Astrocyte (in vitro differentiated cells and primary cell): ENCODE results near the gene RNASE13. TPM values are rescaled to one million over a fixed set of nuclear protein-coding genes. Genes with fewer than 3 reads are reported as not detected.

ENCODE experiments used
- DNase-seq: peaks from one replicate; pipeline ENCODE4 v3.0.0-alpha.2; 2010; ENCODE audit warnings: low read depth
- FAIRE-seq: peaks from 2 replicates; lab custom pipeline; 2011; peaks lifted over from hg19 to GRCh38; lab: Jason Lieb, UNC
- H2AFZ ChIP-seq: 2 replicates; pipeline ENCODE4 v1.6.0; 2012; ENCODE audit warnings: low read depth, low read length, inconsistent platforms
- H3K27ac ChIP-seq: 2 replicates; pipeline ENCODE4 v1.5.1; 2011; ENCODE audit warnings: low read depth, low read length, inconsistent platforms
- H3K27me3 ChIP-seq: 2 replicates; pipeline ENCODE4 v1.6.0; 2011; ENCODE audit warnings: low read length, inconsistent platforms; ENCODE audit not compliant: insufficient read depth
- H3K36me3 ChIP-seq: 2 replicates; pipeline ENCODE4 v1.5.1; 2011; ENCODE audit warnings: low read length, inconsistent platforms; ENCODE audit not compliant: insufficient read depth
- H3K4me1 ChIP-seq: 2 replicates; pipeline ENCODE4 v1.5.1; 2011; ENCODE audit warnings: low read length, inconsistent platforms; ENCODE audit not compliant: insufficient read depth
- H3K4me2 ChIP-seq: 2 replicates; pipeline ENCODE4 v1.6.0; 2012; ENCODE audit warnings: low read length, inconsistent platforms
- H3K4me3 ChIP-seq: 2 replicates; pipeline ENCODE4 v1.5.1; 2011; ENCODE audit warnings: low read depth, mild to moderate bottlenecking, low read length, inconsistent platforms; ENCODE audit not compliant: insufficient read depth
- H3K79me2 ChIP-seq: 2 replicates; pipeline ENCODE4 v1.6.0; 2012; ENCODE audit warnings: mild to moderate bottlenecking, low read length, inconsistent platforms; ENCODE audit not compliant: insufficient read depth
- H3K9ac ChIP-seq: 2 replicates; pipeline ENCODE4 v1.6.0; 2012; ENCODE audit warnings: mild to moderate bottlenecking, low read length, inconsistent platforms
- H3K9me3 ChIP-seq: 2 replicates; pipeline ENCODE4 v1.5.1; 2012; ENCODE audit warnings: low read depth, mild to moderate bottlenecking, low read length, inconsistent platforms; ENCODE audit not compliant: insufficient read depth
- H4K20me1 ChIP-seq: 2 replicates; pipeline ENCODE4 v1.6.0; 2012; ENCODE audit warnings: low read length, inconsistent platforms; ENCODE audit not compliant: insufficient read depth
- H3K27ac Mint-ChIP-seq: one replicate; pipeline ENCODE4 v1.8.0; 2021; ENCODE audit warnings: mild to moderate bottlenecking, mixed read lengths; ENCODE audit not compliant: unreplicated experiment
- H3K27me3 Mint-ChIP-seq: one replicate; pipeline ENCODE4 v1.8.0; 2021; ENCODE audit warnings: low read depth, mixed read lengths; ENCODE audit not compliant: unreplicated experiment
- H3K36me3 Mint-ChIP-seq: one replicate; pipeline ENCODE4 v1.8.0; 2021; ENCODE audit warnings: low read depth, mixed read lengths; ENCODE audit not compliant: unreplicated experiment
- H3K4me1 Mint-ChIP-seq: one replicate; pipeline ENCODE4 v1.8.0; 2021; ENCODE audit warnings: low read depth, mixed read lengths; ENCODE audit not compliant: unreplicated experiment
- H3K4me3 Mint-ChIP-seq: one replicate; pipeline ENCODE4 v1.8.0; 2021; ENCODE audit warnings: mild to moderate bottlenecking, moderate library complexity, mixed read lengths; ENCODE audit not compliant: unreplicated experiment
- H3K9me3 Mint-ChIP-seq: one replicate; pipeline ENCODE4 v1.8.0; 2021; ENCODE audit warnings: mild to moderate bottlenecking, mixed read lengths; ENCODE audit not compliant: unreplicated experiment
- EZH2 ChIP-seq: IDR thresholded peaks from 2 replicates; pipeline ENCODE4 v1.6.1; 2012; ENCODE audit warnings: mild to moderate bottlenecking, low read length, inconsistent platforms; ENCODE audit not compliant: insufficient read depth
- total RNA-seq: library from RNA; stranded (reverse); gene quantifications from 2 replicates; pipeline ENCODE4 v1.2.1, GENCODE V29; 2021
- TF ChIP-seq, protein P1 (sequence below): IDR thresholded peaks from 2 replicates; pipeline ENCODE4 v1.5.1; 2011; ENCODE audit warnings: low read depth, mild to moderate bottlenecking, inconsistent platforms, low read length, moderate library complexity; ENCODE audit not compliant: insufficient read depth

RNASE13 gene
- total RNA-seq, 1 donor from 2014 or later: not detected

DNA sequence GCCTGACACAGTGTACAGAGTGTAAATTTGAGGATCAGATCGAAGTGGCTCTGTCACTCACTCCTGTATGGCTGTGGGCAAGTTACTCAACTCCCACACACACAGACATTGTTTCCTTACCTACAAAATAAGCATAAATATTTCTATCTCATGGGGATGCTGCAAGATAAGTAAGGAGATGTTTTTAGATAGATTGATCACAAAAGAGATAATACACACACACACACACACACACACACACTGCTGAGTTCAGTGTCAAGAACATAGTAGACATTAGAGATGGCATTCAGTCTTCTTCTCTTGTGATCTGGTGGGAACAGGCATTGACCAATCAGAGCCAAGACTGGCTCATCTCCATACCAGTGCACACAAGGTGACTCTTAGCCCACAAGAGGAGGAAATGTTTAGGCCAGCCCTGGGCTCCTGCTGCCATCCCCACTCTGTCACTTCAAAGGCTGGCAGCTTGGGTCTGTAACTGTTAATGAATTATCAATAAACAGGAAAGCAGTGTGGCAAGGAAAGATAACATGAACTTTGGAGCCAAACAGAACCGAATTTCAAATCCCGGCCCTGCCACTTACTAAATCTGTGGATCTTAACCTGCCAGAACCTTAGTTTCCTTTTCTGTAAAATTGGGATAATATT is 19.6 kb upstream of the RNASE13 start:
- Histone ChIP-seq H3K36me3 (no peaks in the 10 kb centered on the region), H4K20me1 (no peaks in the 10 kb centered on the region), H2AFZ (no peak overlapping the region), H3K4me3 (no peak overlapping the region), H3K4me1 (peaks cover 14% of the 10 kb centered on the region), H3K9me3 (no peaks in the 10 kb centered on the region), H3K9ac (no peak overlapping the region), H3K4me2 (no peak overlapping the region), H3K27me3 (no peaks in the 10 kb centered on the region), H3K27ac (no peak overlapping the region), H3K79me2 (no peaks in the 10 kb centered on the region)
- TF ChIP-seq, protein P1, sequence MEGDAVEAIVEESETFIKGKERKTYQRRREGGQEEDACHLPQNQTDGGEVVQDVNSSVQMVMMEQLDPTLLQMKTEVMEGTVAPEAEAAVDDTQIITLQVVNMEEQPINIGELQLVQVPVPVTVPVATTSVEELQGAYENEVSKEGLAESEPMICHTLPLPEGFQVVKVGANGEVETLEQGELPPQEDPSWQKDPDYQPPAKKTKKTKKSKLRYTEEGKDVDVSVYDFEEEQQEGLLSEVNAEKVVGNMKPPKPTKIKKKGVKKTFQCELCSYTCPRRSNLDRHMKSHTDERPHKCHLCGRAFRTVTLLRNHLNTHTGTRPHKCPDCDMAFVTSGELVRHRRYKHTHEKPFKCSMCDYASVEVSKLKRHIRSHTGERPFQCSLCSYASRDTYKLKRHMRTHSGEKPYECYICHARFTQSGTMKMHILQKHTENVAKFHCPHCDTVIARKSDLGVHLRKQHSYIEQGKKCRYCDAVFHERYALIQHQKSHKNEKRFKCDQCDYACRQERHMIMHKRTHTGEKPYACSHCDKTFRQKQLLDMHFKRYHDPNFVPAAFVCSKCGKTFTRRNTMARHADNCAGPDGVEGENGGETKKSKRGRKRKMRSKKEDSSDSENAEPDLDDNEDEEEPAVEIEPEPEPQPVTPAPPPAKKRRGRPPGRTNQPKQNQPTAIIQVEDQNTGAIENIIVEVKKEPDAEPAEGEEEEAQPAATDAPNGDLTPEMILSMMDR: no peak
- TF ChIP-seq EZH2: no peak
- no peaks in the 10 kb centered on the region for H3K36me3 Mint-ChIP-seq
- no peaks in the 10 kb centered on the region for H3K9me3 Mint-ChIP-seq
- DNase-seq: no peak
- no peaks in the 10 kb centered on the region for H3K27me3 Mint-ChIP-seq
- H3K27ac Mint-ChIP-seq: no peak overlapping the region
- H3K4me3 Mint-ChIP-seq: no peak overlapping the region
- no peak for FAIRE-seq
- peaks cover 24% of the 10 kb centered on the region for H3K4me1 Mint-ChIP-seq

DNA sequence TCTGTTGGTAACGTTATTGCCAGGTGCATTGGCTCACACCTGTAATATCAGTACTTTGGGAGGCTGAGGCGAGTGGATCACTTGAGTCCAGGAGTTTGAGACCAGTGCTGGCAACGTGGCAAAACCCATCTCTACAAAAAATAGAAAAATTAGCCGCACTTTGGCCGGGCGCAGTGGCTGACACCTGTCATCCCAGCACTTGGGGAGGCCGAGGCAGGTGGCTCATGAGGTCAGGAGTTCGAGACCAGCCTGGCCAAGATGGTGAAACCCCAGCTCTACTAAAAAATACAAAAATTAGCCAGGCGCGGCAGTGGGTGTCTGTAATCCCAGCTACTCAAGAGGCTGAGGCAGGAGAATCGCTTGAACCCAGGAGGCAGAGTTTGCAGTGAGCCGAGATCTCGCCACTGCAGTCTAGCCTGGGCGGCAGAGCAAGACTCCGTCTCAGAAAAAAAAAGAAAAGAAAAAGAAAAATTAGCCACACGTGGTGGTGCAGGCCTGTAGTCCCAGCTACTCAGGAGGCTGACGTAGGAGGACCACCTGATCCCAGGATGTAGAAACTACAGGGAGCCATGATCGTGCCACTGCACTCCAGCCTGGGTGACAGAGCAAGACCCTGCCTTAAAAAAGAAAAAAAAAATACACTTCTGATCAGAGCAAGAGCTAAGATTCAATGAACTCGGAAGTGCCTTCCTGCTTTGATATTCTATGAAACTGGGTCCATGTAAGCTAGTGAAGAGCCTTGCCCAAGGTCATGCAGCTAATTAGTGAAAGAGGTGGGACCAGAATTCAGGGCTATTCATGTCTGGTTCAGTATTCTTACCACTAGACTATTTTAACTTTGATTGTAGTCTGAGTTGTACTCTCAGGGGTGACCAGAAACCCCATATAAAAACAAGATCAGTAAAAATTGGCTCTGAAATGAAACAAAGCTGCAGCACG is 18.8 kb upstream of the RNASE13 start:
- Histone ChIP-seq H3K4me3 (no peak overlapping the region), H3K27ac (no peak overlapping the region), H3K79me2 (no peaks in the 10 kb centered on the region), H3K36me3 (no peaks in the 10 kb centered on the region), H4K20me1 (no peaks in the 10 kb centered on the region), H3K4me2 (no peak overlapping the region), H3K4me1 (peaks cover 11% of the 10 kb centered on the region), H3K27me3 (no peaks in the 10 kb centered on the region), H2AFZ (no peak overlapping the region), H3K9ac (no peak overlapping the region), H3K9me3 (no peaks in the 10 kb centered on the region)
- no peak for FAIRE-seq
- Mint-ChIP-seq H3K9me3 (peaks cover 3% of the 10 kb centered on the region), H3K4me1 (peaks cover 23% of the 10 kb centered on the region), H3K4me3 (no peak overlapping the region), H3K27me3 (no peaks in the 10 kb centered on the region), H3K36me3 (no peaks in the 10 kb centered on the region), H3K27ac (no peak overlapping the region)
- no peak for DNase-seq
- no peak for TF ChIP-seq EZH2
- TF ChIP-seq, protein P1: no peak
